ENCODE measurements around the gene PTCH1. TPM values are rescaled to one million over a fixed set of nuclear protein-coding genes. Genes with fewer than 3 reads are reported as not detected.

The PTCH1 gene
- total RNA-seq, 2 experiments from 2014 or later: 5.4 to 7.3 TPM

GRCh38 chr9:95516221-95516733 lies 494 bp downstream of the PTCH1 start:
- Mint-ChIP-seq H3K4me3 (peak overlapping the region; percentile 95), H3K4me1 (ENCODE audit: low read depth) (peaks cover 27% of the 10 kb centered on the region), H3K27me3 (peaks cover 32% of the 10 kb centered on the region), H3K9me3 (peaks cover 6% of the 10 kb centered on the region), H3K27ac (peak overlapping the region; percentile 88), H3K36me3 (ENCODE audit: low read depth) (peaks cover 20% of the 10 kb centered on the region)
- ChIA-PET POLR2A (interaction anchor here (1.5 kb wide), 1 partner anchor 60 kb away, joined by 3 read pairs; no protein-coding TSS in a partner anchor), CTCF (no interaction called here)
- no peak for TF ChIP-seq CTCF (IDR thresholded peaks at IDR 0.05)
- no peak for ATAC-seq
- no peak for DNase-seq
- intact Hi-C loops (cut with micrococcal nuclease): no loop called here

- peak overlapping the region; percentile 70 for H3K4me3 Mint-ChIP-seq
- DNase-seq: peak; percentile 48
- ATAC-seq: peak; percentile 35
- H3K9me3 Mint-ChIP-seq: peaks cover 6% of the 10 kb centered on the region
- H3K4me1 Mint-ChIP-seq (ENCODE audit: low read depth): peaks cover 27% of the 10 kb centered on the region
- peaks cover 32% of the 10 kb centered on the region for H3K27me3 Mint-ChIP-seq
- peaks cover 20% of the 10 kb centered on the region for H3K36me3 Mint-ChIP-seq (ENCODE audit: low read depth)
- CTCF ChIA-PET: no interaction called here
- intact Hi-C loops (cut with micrococcal nuclease): no loop called here
- POLR2A ChIA-PET: interaction anchor here (1.5 kb wide), 1 partner anchor 59 kb away, joined by 3 read pairs; no protein-coding TSS in a partner anchor
- TF ChIP-seq CTCF (IDR thresholded peaks at IDR 0.05): no peak
- H3K27ac Mint-ChIP-seq: no peak overlapping the region
Measured at GRCh38 chr9:95515272-95516113, 1.3 kb downstream of the PTCH1 start.

GRCh38 chr9:95514342-95514741 lies 2.4 kb downstream of the PTCH1 start:
- Mint-ChIP-seq H3K4me1 (ENCODE audit: low read depth) (peaks cover 30% of the 10 kb centered on the region), H3K36me3 (ENCODE audit: low read depth) (peaks cover 20% of the 10 kb centered on the region), H3K27me3 (peaks cover 31% of the 10 kb centered on the region), H3K4me3 (no peak overlapping the region), H3K9me3 (no peaks in the 10 kb centered on the region), H3K27ac (no peak overlapping the region)
- intact Hi-C loops (cut with micrococcal nuclease): no loop called here
- ATAC-seq: no peak
- no peak for TF ChIP-seq CTCF (IDR thresholded peaks at IDR 0.05)
- POLR2A ChIA-PET: no interaction called here
- no peak for DNase-seq
- CTCF ChIA-PET: no interaction called here

GRCh38 chr9:95513711-95514110 lies 3.1 kb downstream of the PTCH1 start:
- Mint-ChIP-seq H3K27ac (no peak overlapping the region), H3K27me3 (peaks cover 32% of the 10 kb centered on the region), H3K4me1 (ENCODE audit: low read depth) (peaks cover 32% of the 10 kb centered on the region), H3K36me3 (ENCODE audit: low read depth) (peaks cover 20% of the 10 kb centered on the region), H3K9me3 (no peaks in the 10 kb centered on the region), H3K4me3 (no peak overlapping the region)
- ChIA-PET POLR2A (no interaction called here), CTCF (no interaction called here)
- ATAC-seq (no peak), DNase-seq (no peak)
- no peak for TF ChIP-seq CTCF (IDR thresholded peaks at IDR 0.05)
- intact Hi-C loops (cut with micrococcal nuclease): no loop called here

GRCh38 chr9:95512709-95513095 lies 4.1 kb downstream of the PTCH1 start:
- Mint-ChIP-seq H3K36me3 (ENCODE audit: low read depth) (peaks cover 20% of the 10 kb centered on the region), H3K9me3 (no peaks in the 10 kb centered on the region), H3K27me3 (peaks cover 34% of the 10 kb centered on the region), H3K4me1 (ENCODE audit: low read depth) (peaks cover 32% of the 10 kb centered on the region), H3K27ac (peak overlapping the region; percentile 96), H3K4me3 (peak overlapping the region; percentile 94)
- no peak for TF ChIP-seq CTCF (IDR thresholded peaks at IDR 0.05)
- intact Hi-C loops (cut with micrococcal nuclease): no loop called here
- no peak for DNase-seq
- ChIA-PET POLR2A (no interaction called here), CTCF (no interaction called here)
- ATAC-seq: no peak

All from activated CD8-positive, alpha-beta T cell treated with anti-CD3 and anti-CD28 coated beads for 36 hours (primary cell).